HG03342 (cell line): ENCODE measurements around the gene SUMF1.
A peak's percentile ranks its signal among the peaks of the same experiment; 100 is the strongest.

Experiments used
- ATAC-seq: cut with Tn5 transposase; IDR thresholded peaks from one replicate; pipeline ENCODE4 v1.9.1; 2021; ENCODE audit warnings: mild to moderate bottlenecking, moderate library complexity; ENCODE audit not compliant: unreplicated experiment

The SUMF1 gene

DNA sequence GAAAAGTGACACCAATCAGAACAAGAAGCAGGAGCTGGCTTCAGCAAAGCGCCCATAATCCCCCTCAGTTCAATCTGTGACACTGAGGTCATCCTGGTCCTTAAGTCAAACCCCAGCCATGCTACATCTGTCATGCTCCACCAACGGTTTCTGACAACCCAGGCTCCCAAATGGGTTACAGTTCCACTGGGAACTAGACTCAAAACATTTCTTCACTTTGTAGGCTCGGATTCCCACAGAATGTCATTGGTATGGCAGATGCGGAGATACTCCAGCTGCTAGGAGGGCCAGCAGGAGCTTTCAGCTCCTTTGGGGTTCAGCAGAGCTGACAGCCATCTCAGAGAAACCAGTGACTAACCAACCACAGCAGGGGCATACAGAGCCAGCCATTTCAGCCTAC lies 48.9 kb downstream of the SUMF1 start:
- no peak for ATAC-seq

DNA sequence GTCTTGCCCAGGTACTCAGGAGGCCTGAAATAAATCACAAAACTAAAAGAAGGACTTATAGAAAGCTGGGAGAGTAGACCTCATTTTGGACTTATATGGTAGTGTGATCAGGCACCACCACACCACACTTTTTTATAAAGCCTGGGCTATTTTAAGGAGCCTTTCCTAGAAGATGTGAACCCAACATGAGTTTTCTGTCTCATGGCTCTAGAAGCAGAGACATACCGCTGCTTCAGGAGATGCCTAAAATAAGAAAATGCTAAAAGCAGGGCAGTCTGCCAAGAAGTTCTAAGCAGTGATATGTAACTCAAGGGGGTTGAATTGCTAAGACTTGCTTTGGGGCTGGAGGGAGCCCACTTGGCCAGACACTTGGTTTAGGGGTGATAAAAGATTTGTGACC lies 49.6 kb downstream of the SUMF1 start:
- no peak for ATAC-seq

DNA sequence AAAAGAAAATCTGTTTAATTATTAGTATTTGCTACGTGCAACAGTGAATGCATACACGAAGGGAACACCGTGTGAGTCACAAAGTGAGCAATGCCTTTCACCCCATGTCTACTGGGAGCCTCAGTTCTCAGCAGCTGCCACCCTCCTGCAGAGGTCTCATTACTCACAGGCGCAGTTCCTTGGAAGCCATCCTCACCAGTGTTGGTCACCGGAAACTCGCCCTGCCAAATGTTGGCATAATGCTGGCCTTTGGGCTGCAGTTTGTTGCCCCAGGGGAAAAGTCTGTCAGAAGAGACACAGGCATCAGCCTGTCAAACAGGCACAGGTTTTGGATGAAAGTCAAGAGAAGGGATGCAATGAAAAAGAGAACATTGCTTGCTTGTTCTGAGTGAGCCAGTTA lies 50.1 kb downstream of the SUMF1 start:
- ATAC-seq: no peak

GRCh38 chr3:4416427-4416945 lies 50.6 kb downstream of the SUMF1 start:
- ATAC-seq: no peak

DNA sequence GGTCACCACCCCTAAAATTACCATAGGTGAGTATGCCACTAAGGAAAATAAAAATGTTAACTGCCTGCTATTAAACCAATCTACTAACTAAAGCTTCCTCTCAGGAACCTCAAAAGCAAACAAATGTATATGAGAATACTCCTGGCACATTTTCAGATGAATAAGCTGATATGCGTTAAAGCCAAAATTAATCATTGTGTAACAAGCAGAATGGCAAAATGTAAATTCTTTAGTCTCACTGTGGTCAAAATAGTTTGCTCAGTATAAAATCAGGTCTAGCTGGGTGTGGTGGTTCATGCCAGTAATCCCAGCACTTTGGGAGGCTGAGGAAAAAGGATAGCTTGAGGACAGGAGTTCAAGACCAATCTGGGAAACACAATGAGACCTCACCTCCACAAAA lies 53.6 kb downstream of the SUMF1 start:
- ATAC-seq: no peak

DNA sequence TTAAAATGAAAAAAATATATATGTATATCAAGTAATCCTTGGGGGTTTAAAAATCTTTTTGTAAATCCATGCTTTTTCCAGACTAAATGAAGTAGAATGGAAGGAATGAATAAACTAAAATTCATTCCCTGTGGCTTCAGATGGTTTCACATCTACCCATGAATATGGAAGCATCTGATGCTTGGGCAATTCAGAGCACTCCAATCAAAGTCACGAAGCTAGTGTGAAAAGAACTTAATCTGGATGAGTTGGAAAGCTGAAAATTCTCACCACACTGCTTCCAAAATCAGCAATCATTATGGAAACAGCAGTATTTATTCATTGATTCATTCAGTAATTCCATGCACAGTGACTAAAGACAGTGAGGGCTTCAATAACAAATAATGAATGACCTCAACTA lies 55.2 kb downstream of the SUMF1 start:
- no peak for ATAC-seq

GRCh38 chr3:4411236-4411635 lies 55.8 kb downstream of the SUMF1 start:
- no peak for ATAC-seq

- ATAC-seq: no peak
Observed at GRCh38 chr3:4410606-4411005, 56.5 kb downstream of the SUMF1 start.

DNA sequence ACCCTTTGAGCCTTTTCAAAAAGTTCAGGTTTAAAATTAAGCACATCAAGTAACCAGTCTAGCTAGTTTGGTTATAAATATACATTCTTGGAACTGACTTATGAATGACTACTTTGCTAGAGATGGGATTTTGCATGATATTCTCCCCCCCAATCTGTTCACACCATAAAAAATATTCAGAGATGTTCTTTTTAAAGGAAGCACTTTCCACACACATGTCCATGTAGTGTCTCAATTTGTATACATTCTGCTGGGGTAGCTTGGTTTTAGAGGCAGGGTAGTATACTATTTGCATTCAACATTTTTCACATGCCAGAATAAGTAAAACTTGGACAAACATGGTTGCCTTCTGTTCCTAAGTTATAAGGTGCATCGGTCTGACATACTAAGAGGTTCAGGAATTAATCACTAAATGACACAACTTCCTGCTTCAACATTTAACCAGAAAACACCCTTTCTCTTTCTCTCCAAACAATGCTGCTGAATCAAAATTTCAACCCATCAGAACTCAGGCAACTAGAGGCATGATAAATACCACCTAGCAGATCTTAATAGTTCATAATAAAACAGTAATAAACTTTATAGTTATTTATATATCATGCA lies 57.0 kb downstream of the SUMF1 start:
- no peak for ATAC-seq

DNA sequence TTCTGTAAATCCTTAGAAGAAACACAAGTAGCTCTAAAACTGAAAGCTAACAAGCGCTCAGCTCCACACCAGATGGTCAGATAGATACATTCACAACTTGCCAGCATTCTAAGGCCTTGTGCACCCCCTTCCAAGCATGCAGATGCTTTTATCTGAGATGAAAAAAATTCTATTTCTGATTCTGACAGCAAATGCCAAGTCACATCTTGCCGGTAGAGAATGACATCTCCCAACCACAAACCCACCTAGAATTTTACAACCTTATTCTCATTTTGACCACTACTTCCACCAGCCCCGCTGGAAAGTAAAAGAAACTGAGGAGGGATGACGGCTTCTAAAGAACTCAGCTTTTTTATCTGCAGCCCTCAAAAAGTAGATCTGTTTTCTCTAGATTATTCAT lies 57.7 kb downstream of the SUMF1 start:
- ATAC-seq: peak; percentile 37

DNA sequence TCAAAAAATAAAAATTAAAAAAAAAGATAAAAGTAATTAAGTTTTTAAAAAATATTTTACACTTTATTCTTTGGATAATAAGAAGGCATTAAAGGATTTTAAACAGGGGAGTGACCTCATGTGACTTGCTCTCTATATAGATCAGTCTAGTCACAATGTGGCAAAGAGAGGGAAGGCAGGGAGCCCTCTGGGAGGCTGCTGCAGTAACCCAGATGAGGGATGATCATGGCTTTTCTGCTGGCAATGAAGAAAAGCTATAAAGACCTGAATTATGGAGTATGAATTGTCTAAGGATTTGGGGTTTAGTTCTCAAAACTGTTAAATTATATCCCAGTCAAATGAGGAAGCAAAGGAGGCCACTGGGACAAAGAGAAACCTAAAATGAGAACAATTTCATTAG lies 58.1 kb downstream of the SUMF1 start:
- no peak for ATAC-seq

GRCh38 chr3:4407941-4408340 lies 59.1 kb downstream of the SUMF1 start:
- ATAC-seq: no peak

GRCh38 chr3:4406746-4407568 lies 60.1 kb downstream of the SUMF1 start:
- ATAC-seq: no peak

- no peak for ATAC-seq
Observed at GRCh38 chr3:4404881-4405280, 62.2 kb downstream of the SUMF1 start.

- no peak for ATAC-seq
Observed at GRCh38 chr3:4401441-4401840, 65.6 kb downstream of the SUMF1 start.

- ATAC-seq: no peak
Observed at GRCh38 chr3:4399476-4399875, 67.6 kb downstream of the SUMF1 start.

DNA sequence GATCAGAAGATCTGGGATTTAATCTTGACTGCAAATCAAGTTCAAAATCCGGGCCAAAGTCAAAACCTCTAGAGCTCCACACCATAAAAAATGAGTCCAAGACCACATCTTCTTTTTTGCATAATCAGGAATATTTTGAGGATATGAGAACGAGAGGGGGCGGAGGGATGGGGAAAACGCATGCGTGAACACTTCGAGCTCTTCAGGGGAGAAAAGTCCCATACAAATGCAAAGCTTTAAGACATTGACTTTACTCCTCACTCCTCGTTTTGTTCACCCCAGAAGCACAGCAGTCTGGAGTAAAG lies 68.2 kb downstream of the SUMF1 start:
- ATAC-seq: no peak

DNA sequence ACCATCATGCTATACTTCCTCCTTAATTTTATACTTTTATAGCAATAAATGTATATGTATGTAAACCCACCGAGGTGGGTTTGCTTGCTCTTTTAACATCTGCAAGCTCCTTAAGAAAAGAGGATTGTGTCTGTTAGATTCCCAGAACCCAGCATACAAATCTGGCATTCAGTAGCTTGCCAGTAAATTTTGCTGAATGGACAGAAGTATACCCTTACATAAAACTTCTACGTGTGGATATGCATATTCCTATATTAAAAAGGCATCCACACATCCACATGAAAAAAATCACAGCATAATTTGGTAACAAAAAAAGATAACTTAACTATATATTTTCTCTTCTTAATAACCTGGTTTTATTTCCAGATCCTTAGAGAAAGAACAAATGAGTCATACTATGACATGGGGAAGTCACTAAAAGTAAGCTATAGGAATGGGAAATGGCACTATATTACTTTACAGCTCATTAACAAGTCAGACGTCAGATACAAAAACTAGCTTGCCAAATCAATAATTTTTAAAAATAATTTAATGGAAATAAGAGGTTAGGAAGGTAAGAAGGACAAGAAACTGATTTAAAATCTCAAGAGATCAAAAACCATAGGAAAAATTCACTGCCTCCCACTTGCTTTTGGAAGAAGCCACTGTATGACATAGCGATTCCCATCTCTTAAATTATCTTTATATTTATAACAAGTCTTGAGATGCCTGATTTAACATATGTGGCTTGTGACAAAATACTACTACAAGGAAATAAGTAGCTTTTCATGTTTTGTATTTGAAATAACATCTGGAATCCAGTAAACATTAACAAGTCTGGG lies 68.7 kb downstream of the SUMF1 start:
- no peak for ATAC-seq

DNA sequence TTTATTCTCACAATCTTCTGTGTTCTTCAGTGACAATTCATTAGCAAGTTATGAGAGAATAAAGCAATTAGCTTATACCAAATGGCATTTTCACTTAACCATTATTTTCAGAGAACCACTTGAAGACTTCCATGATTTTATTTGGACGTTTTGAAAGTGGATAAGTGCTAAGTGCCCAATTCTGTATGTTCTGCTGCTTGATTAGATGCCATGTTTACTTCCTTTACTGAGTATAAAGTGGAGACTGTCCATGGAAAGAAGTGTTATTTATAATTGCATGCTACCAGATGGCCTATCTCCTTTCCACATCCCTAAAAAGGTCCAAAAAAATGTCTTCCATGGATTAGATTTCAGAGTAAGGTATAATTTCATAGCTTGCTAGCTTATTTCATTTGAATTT lies 69.6 kb downstream of the SUMF1 start:
- ATAC-seq: no peak

DNA sequence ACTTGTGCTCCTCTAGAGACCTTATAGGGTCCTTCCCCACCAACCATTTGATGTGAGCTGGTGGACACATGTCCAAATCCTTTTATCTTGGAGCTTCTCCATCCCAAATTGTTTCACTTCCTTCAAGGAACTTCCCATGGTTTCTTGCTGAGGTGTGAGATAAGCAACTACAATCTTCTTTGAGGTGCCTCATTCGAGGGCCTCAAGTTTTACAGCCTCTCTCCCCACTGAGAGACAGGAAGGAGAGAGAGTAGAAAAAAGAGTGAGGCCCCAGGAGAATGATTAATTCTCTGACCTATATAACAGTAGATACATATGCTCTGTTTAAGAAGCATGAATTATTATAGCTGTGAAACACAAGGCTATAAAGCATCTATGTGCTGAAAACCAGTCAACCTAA lies 70.5 kb downstream of the SUMF1 start:
- ATAC-seq: no peak

DNA sequence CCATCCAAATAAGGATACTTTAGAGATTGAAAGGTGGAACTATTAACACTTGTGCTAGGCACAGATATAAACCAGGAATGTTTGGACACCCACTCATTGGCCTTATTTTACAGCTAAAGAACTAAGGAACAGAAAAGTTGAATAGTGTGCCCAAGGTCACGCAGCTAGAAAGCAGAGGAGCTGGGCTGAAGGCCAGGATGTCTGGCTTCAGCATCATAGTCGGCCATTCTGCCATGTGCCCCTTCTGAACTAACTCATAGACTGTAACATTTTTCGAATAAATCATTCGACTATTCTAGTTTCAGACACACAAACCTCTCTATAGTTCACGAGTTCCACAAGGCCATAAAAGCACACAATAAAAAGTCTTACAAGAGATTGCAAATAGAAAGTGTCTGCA lies 71.1 kb downstream of the SUMF1 start:
- ATAC-seq: no peak

DNA sequence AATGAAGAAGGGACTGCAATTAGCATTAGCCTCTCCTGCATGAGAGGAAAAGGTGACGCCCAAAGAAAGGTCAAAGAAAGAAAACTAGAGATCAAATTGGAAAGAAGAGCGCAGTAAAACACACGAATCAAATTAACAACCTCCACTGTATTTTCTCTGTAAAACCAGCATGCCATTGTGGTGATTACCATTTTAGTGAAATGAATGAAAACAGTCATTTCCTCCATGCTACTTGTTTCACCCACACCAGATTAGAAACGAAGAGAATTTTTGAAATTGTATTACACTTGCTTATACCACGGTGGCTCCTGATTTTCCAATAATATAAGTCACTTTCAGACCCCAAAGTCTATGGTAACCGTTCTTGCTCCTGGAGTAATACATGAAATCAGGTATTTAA lies 71.6 kb downstream of the SUMF1 start:
- no peak for ATAC-seq
